H9 (cell line): Measurements from ENCODE around the gene SLC10A4. TPM values are rescaled to one million over a fixed set of nuclear protein-coding genes. Genes with fewer than 3 reads are reported as not detected.

Source experiments
- DNase-seq: peaks from one replicate; pipeline ENCODE4 v3.0.0-alpha.2; 2017
- H2AFZ ChIP-seq: one replicate; pipeline ENCODE4 v1.6.1; 2013; ENCODE audit warnings: mild to moderate bottlenecking, low read length, control low read depth, moderate library complexity
- H2AK5ac ChIP-seq: 2 replicates; pipeline ENCODE4 v1.6.1; 2013; ENCODE audit warnings: low read length, control low read depth, mixed read lengths; ENCODE audit not compliant: insufficient read length
- H2BK120ac ChIP-seq: one replicate; pipeline ENCODE4 v1.6.1; 2013; ENCODE audit warnings: low read depth, mild to moderate bottlenecking, low read length, control low read depth, inconsistent platforms; ENCODE audit not compliant: poor library complexity, severe bottlenecking
- H2BK12ac ChIP-seq: 2 replicates; pipeline ENCODE4 v1.6.1; 2013; ENCODE audit warnings: low read length, control low read depth, mixed read lengths, low read depth; ENCODE audit not compliant: insufficient read length
- H2BK15ac ChIP-seq: 2 replicates; pipeline ENCODE4 v1.6.1; 2013; ENCODE audit warnings: low read depth, low read length, control low read depth
- H2BK20ac ChIP-seq: one replicate; pipeline ENCODE4 v1.6.1; 2013; ENCODE audit warnings: low read depth, mild to moderate bottlenecking, low read length, control low read depth, inconsistent platforms; ENCODE audit not compliant: poor library complexity, severe bottlenecking
- H2BK5ac ChIP-seq: 2 replicates; pipeline ENCODE4 v1.6.1; 2013; ENCODE audit warnings: low read length, control low read depth, mixed read lengths; ENCODE audit not compliant: insufficient read length
- H3K14ac ChIP-seq: 2 replicates; pipeline ENCODE4 v1.6.1; 2013; ENCODE audit warnings: low read length, control low read depth; ENCODE audit not compliant: insufficient read depth
- H3K18ac ChIP-seq: 2 replicates; pipeline ENCODE4 v1.6.1; 2013; ENCODE audit warnings: low read depth, mild to moderate bottlenecking, mixed read lengths, low read length, control low read depth; ENCODE audit not compliant: insufficient read length
- H3K23ac ChIP-seq: 2 replicates; pipeline ENCODE4 v1.6.1; 2013; ENCODE audit warnings: low read length, control low read depth, mixed read lengths, low read depth; ENCODE audit not compliant: insufficient read length
- H3K23me2 ChIP-seq: 2 replicates; pipeline ENCODE4 v1.6.1; 2013; ENCODE audit warnings: low read depth, mild to moderate bottlenecking, mixed read lengths, low read length, control low read depth; ENCODE audit not compliant: insufficient read length, poor library complexity, severe bottlenecking
- H3K27ac ChIP-seq: 2 replicates; pipeline ENCODE4 v1.5.1; 2013; ENCODE audit warnings: low read length, control low read depth, mixed read lengths, low read depth; ENCODE audit not compliant: insufficient read length
- H3K27me3 ChIP-seq: 2 replicates; pipeline ENCODE4 v1.6.1; 2013; ENCODE audit warnings: low read length, control low read depth, inconsistent platforms; ENCODE audit not compliant: insufficient read depth
- H3K4ac ChIP-seq: 2 replicates; pipeline ENCODE4 v1.6.1; 2013; ENCODE audit warnings: low read depth, mild to moderate bottlenecking, control low read depth, inconsistent platforms, low read length, moderate library complexity
- H3K4me1 ChIP-seq: 2 replicates; pipeline ENCODE4 v1.6.1; 2013; ENCODE audit warnings: low read length, control low read depth, inconsistent platforms; ENCODE audit not compliant: insufficient read depth
- H3K4me2 ChIP-seq: 2 replicates; pipeline ENCODE4 v1.6.1; 2013; ENCODE audit warnings: low read length, control low read depth, mixed read lengths; ENCODE audit not compliant: insufficient read length, insufficient read depth
- H3K56ac ChIP-seq: 2 replicates; pipeline ENCODE4 v1.6.1; 2013; ENCODE audit warnings: low read depth, mild to moderate bottlenecking, mixed read lengths, low read length, control low read depth; ENCODE audit not compliant: insufficient read length
- H3K79me1 ChIP-seq: 2 replicates; pipeline ENCODE4 v1.6.1; 2013; ENCODE audit warnings: low read depth, mild to moderate bottlenecking, moderate library complexity, low read length, control low read depth, inconsistent platforms; ENCODE audit not compliant: insufficient read depth, poor library complexity, severe bottlenecking
- H3K79me2 ChIP-seq: 2 replicates; pipeline ENCODE4 v1.6.1; 2013; ENCODE audit warnings: low read length, control low read depth, inconsistent platforms; ENCODE audit not compliant: insufficient read depth
- H3K9ac ChIP-seq: 2 replicates; pipeline ENCODE4 v1.6.1; 2013; ENCODE audit warnings: low read length, control low read depth, mixed read lengths; ENCODE audit not compliant: insufficient read length; ENCODE audit errors: extremely low read depth
- H3K9me3 ChIP-seq: one replicate; pipeline ENCODE4 v1.6.1; 2013; ENCODE audit warnings: low read depth, low read length, inconsistent platforms; ENCODE audit not compliant: control insufficient read depth
- H3T11ph ChIP-seq: one replicate; pipeline ENCODE4 v1.6.1; 2013; ENCODE audit warnings: mild to moderate bottlenecking, low read length, control low read depth, inconsistent platforms
- H4K20me1 ChIP-seq: one replicate; pipeline ENCODE4 v1.6.1; 2013; ENCODE audit not compliant: control insufficient read depth, insufficient read length, insufficient read depth
- H4K5ac ChIP-seq: 2 replicates; pipeline ENCODE4 v1.6.1; 2013; ENCODE audit warnings: low read depth, mild to moderate bottlenecking, mixed read lengths, low read length, control low read depth; ENCODE audit not compliant: insufficient read length
- H4K8ac ChIP-seq: replicated peaks from 2 replicates; pipeline ENCODE4 v1.6.1; 2013; ENCODE audit warnings: low read length, control low read depth, mixed read lengths, low read depth; ENCODE audit not compliant: insufficient read length
- H4K91ac ChIP-seq: 2 replicates; pipeline ENCODE4 v1.6.1; 2013; ENCODE audit warnings: low read depth, mild to moderate bottlenecking, moderate library complexity, mixed read lengths, low read length, control low read depth; ENCODE audit not compliant: insufficient read length
- H3K27ac Mint-ChIP-seq, 3 experiments: 2 replicates in 2 of 3; 3 replicates in 1 of 3; pipeline ENCODE4 v1.8.0; 2020 to 2021; ENCODE audit warnings: mixed read lengths in 3 of 3, mild to moderate bottlenecking in 1 of 3, moderate library complexity in 1 of 3
- H3K27me3 Mint-ChIP-seq: 2 replicates; pipeline ENCODE4 v1.8.0; 2021; ENCODE audit warnings: low read depth, mild to moderate bottlenecking, moderate library complexity, mixed read lengths
- H3K36me3 Mint-ChIP-seq, 3 experiments: 2 replicates in 2 of 3; 3 replicates in 1 of 3; pipeline ENCODE4 v1.8.0; 2020 to 2021; ENCODE audit warnings: low read depth in 3 of 3, mixed read lengths in 3 of 3; ENCODE audit not compliant: insufficient read depth in 1 of 3
- H3K4me1 Mint-ChIP-seq, 2 experiments: 2 replicates each; pipeline ENCODE4 v1.8.0; 2020; ENCODE audit warnings: mixed read lengths in 2 of 2
- H3K4me3 Mint-ChIP-seq, 2 experiments: 2 replicates in 1 of 2; 3 replicates in 1 of 2; pipeline ENCODE4 v1.8.0; 2020 to 2021; ENCODE audit warnings: mild to moderate bottlenecking in 2 of 2, mixed read lengths in 2 of 2, moderate library complexity in 1 of 2
- H3K9me3 Mint-ChIP-seq, 2 experiments: 2 replicates in 1 of 2; 3 replicates in 1 of 2; pipeline ENCODE4 v1.8.0; 2020; ENCODE audit warnings: mild to moderate bottlenecking in 2 of 2, mixed read lengths in 2 of 2, moderate library complexity in 1 of 2
- CTCF ChIP-seq: fragments of 200-600 bp; sonication (generic); conservative IDR thresholded peaks from 3 replicates; pipeline ENCODE4 v1.8.0; 2021; ENCODE audit warnings: antibody characterized with exemption, mild to moderate bottlenecking
- WGBS: extraction: QIAGEN DNeasy Blood & Tissue Kit; methylation state at CpG from one replicate; pipeline ENCODE4 v1.1.7; 2013; ENCODE audit warnings: missing lambda C conversion rate, low lambda C conversion rate, mixed read lengths; ENCODE audit not compliant: insufficient read length; ENCODE audit errors: extremely low coverage; 5-methylcytosine and 5-hydroxymethylcytosine counted together
- total RNA-seq: library from RNA; stranded (reverse); gene quantifications from 2 replicates; pipeline ENCODE4 v1.2.1, GENCODE V29; 2021

SLC10A4 gene
- total RNA-seq, 1 experiment from 2014 or later, result 1.7 TPM

DNA sequence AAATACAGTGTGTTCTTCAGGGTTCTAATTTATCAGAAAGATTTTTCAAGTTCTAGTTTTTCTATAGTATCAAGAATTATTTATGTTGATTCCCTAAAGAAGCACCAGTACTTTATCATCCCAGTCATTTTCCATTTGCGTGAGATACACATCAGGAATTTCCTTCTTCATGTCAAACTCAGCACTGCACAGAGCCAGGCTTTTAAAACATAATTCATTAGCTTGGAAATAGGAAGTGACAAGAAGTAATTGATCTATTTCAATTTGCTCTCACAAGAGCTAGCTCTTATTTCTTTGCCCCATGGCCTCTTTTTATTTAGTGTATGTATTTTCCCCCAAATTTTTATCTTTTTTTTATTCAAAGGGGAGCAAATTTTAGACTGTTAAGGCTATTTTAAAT lies 13.0 kb upstream of the SLC10A4 start:
- Histone ChIP-seq H3K79me2 (no peaks in the 10 kb centered on the region), H2BK20ac (no peak overlapping the region), H3K56ac (no peak overlapping the region), H3T11ph (no peak overlapping the region), H2BK120ac (no peak overlapping the region), H3K9ac (no peak overlapping the region), H3K4me1 (no peaks in the 10 kb centered on the region; the same call in 1 of the 2 replicates), H3K18ac (no peak overlapping the region), H3K4me2 (no peak overlapping the region), H3K23ac (no peak overlapping the region), H2BK15ac (no peak overlapping the region), H4K5ac (no peak overlapping the region), H3K27ac (no peak overlapping the region), H3K27me3 (no peaks in the 10 kb centered on the region), H3K23me2 (peaks cover 3% of the 10 kb centered on the region), H4K91ac (no peak overlapping the region), H2AK5ac (no peak overlapping the region), H2BK5ac (no peak overlapping the region), H3K4ac (no peak overlapping the region), H3K9me3 (no peaks in the 10 kb centered on the region), H2BK12ac (no peak overlapping the region), H3K79me1 (no peaks in the 10 kb centered on the region), H4K20me1 (no peaks in the 10 kb centered on the region), H3K14ac (no peak overlapping the region), H2AFZ (no peak overlapping the region), H4K8ac (no peak overlapping the region)
- H3K36me3 Mint-ChIP-seq, result no peaks in the 10 kb centered on the region
- WGBS, result no CpG with 5 or more reads among the region's 1 CpG
- no peak for DNase-seq
- TF ChIP-seq CTCF, result no peak
- H3K9me3 Mint-ChIP-seq, result no peaks in the 10 kb centered on the region; a peak in 1 of 5 replicates
- no peak overlapping the region for H3K27ac Mint-ChIP-seq
- H3K27me3 Mint-ChIP-seq, result no peaks in the 10 kb centered on the region; the same call in 1 of the 2 replicates
- no peak overlapping the region for H3K4me3 Mint-ChIP-seq
- peaks cover 4 to 6% of the 10 kb centered on the region in 2 experiments for H3K4me1 Mint-ChIP-seq
